22Rv1 (cell line): Measurements from ENCODE around the gene PDE10A.

Experiments
- ZFX ChIP-seq: fragments of 450-650 bp; IDR thresholded peaks from 2 replicates; pipeline ENCODE4 v1.6.1; 2017; ENCODE audit warnings: antibody characterized with exemption, borderline replicate concordance
- TF ChIP-seq, protein P1 (sequence below): fragments of 450-650 bp; IDR thresholded peaks from 2 replicates; pipeline ENCODE4 v1.5.1; 2017; ENCODE audit warnings: mild to moderate bottlenecking

DNA sequence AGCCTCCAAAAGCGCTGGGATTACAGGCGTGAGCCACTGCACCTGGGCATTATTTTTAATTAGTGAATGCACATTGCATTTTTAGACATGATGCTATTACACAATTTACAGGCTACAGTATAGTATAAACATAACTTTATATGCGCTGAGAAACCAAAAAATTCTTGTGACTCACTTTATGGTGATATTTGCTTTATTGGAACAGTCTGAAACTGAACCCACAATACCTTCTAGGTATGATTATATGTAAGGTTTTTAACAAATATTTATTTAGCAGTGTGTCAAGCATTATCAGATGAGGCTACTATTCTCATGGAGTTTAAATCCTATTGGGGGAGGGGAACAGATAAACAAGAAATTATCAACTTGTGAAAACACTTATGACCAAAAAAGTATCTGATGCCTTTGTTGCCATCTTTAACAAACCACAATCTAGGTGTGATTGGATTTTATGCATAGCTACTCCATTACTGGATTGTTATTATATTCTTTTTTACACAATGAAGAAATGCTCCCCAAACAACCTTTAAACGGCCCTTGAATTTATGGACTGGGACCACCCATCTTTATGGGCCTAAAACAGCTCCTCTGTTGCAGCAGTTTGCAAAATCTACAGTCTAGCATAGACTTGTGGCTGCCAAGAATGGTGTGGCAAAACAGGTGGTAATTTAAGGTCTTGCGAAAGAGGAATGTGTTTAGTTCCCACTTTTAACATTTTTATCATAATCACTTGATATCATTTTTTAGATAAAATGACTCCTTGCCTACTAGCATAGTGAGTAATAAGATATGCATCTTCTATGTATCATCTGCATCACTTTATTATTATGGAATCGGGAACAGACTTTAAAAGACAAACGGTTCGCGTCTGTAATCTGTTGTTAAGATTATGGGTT lies 194.5 kb downstream of the PDE10A start:
- TF ChIP-seq, protein P1, sequence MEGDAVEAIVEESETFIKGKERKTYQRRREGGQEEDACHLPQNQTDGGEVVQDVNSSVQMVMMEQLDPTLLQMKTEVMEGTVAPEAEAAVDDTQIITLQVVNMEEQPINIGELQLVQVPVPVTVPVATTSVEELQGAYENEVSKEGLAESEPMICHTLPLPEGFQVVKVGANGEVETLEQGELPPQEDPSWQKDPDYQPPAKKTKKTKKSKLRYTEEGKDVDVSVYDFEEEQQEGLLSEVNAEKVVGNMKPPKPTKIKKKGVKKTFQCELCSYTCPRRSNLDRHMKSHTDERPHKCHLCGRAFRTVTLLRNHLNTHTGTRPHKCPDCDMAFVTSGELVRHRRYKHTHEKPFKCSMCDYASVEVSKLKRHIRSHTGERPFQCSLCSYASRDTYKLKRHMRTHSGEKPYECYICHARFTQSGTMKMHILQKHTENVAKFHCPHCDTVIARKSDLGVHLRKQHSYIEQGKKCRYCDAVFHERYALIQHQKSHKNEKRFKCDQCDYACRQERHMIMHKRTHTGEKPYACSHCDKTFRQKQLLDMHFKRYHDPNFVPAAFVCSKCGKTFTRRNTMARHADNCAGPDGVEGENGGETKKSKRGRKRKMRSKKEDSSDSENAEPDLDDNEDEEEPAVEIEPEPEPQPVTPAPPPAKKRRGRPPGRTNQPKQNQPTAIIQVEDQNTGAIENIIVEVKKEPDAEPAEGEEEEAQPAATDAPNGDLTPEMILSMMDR = no peak
- no peak for TF ChIP-seq ZFX
